OCI-LY7 (cell line): ENCODE data around the gene TMEM223. TPM values are rescaled to one million over a fixed set of nuclear protein-coding genes. Genes with fewer than 3 reads are reported as not detected.
A peak's percentile ranks its signal among the peaks of the same experiment; 100 is the strongest.
"Not testable (repeated sequence)": the region's sequence is repeated elsewhere in the genome, so short reads cannot be mapped to it uniquely, and the experiment has no call there.

Experiments used
- BruUV-seq: library from RNA; stranded (reverse); fragments of 400-500 nt; replicated peaks from 2 replicates; lab custom pipeline; 2021; lab: Mats Ljungman, UMichigan
- CTCF ChIA-PET: fragments of 300-600 bp; sonication (Branson Sonifier 250); formaldehyde crosslinking; loops from one replicate; lab custom pipeline; 2022; ENCODE audit warnings: antibody characterized with exemption; ENCODE audit not compliant: unreplicated experiment; lab: Charles Lee
- POLR2A ChIA-PET: fragments of 300-600 bp; sonication (Branson Sonifier 250); formaldehyde crosslinking; loops from one replicate; lab custom pipeline; 2022; ENCODE audit warnings: antibody characterized with exemption; lab: Charles Lee
- DNase-seq: peaks from one replicate; pipeline ENCODE4 v3.0.0-alpha.2; 2015; ENCODE audit warnings: low spot score
- H2AFZ ChIP-seq: fragments of 200-600 bp; sonication (generic), shearing (Covaris generic); 2 replicates; pipeline ENCODE4 v1.6.1; 2014; ENCODE audit warnings: mild to moderate bottlenecking, antibody characterized with exemption, low read length, moderate library complexity
- H3K27ac ChIP-seq: fragments of 200-600 bp; sonication (generic); 2 replicates; pipeline ENCODE4 v1.5.1; 2014; ENCODE audit warnings: mixed run types, low read depth, mild to moderate bottlenecking, moderate library complexity, low read length, inconsistent platforms; ENCODE audit not compliant: poor library complexity, severe bottlenecking
- H3K36me3 ChIP-seq: fragments of 200-600 bp; sonication (generic); 2 replicates; pipeline ENCODE4 v1.6.1; 2014; ENCODE audit warnings: mild to moderate bottlenecking, antibody characterized with exemption, low read length, moderate library complexity, mixed read lengths; ENCODE audit not compliant: insufficient read depth
- H3K4me1 ChIP-seq: fragments of 200-600 bp; sonication (generic); 2 replicates; pipeline ENCODE4 v1.5.1; 2014; ENCODE audit warnings: mild to moderate bottlenecking, low read length; ENCODE audit not compliant: insufficient read depth, poor library complexity, severe bottlenecking
- H3K4me2 ChIP-seq: fragments of 200-600 bp; sonication (generic); 2 replicates; pipeline ENCODE4 v1.6.1; 2014; ENCODE audit warnings: mild to moderate bottlenecking, low read length
- H3K4me3 ChIP-seq: fragments of 200-600 bp; sonication (generic); 2 replicates; pipeline ENCODE4 v1.5.1; 2014; ENCODE audit warnings: mild to moderate bottlenecking, low read depth, low read length; ENCODE audit not compliant: poor library complexity, severe bottlenecking
- H3K79me2 ChIP-seq: fragments of 200-600 bp; sonication (generic); 2 replicates; pipeline ENCODE4 v1.6.1; 2016; ENCODE audit warnings: low read depth, mild to moderate bottlenecking, low read length, moderate library complexity, mixed read lengths; ENCODE audit not compliant: insufficient read depth
- H3K9me2 ChIP-seq: fragments of 200-600 bp; sonication (generic); 2 replicates; pipeline ENCODE4 v1.6.1; 2016; ENCODE audit warnings: mild to moderate bottlenecking, low read length, mixed read lengths; ENCODE audit not compliant: insufficient read depth
- H3K9me3 ChIP-seq: fragments of 200-600 bp; sonication (generic); 2 replicates; pipeline ENCODE4 v1.6.1; 2014; ENCODE audit warnings: mild to moderate bottlenecking, mixed run types, low read length, mixed read lengths
- H4K20me1 ChIP-seq: fragments of 200-600 bp; sonication (generic); 2 replicates; pipeline ENCODE4 v1.6.1; 2014; ENCODE audit warnings: mild to moderate bottlenecking, antibody characterized with exemption, low read length, moderate library complexity, mixed read lengths; ENCODE audit not compliant: insufficient read depth
- CTCF ChIP-seq: fragments of 200-600 bp; sonication (generic); conservative IDR thresholded peaks from 2 replicates; pipeline ENCODE4 v1.5.1; 2014; ENCODE audit warnings: mild to moderate bottlenecking, antibody characterized with exemption, low read length, moderate library complexity, mixed read lengths
- EZH2phosphoT487 ChIP-seq: fragments of 200-600 bp; sonication (generic); IDR thresholded peaks from 2 replicates; pipeline ENCODE4 v1.6.1; 2018; ENCODE audit warnings: low read depth, borderline replicate concordance, mild to moderate bottlenecking, mixed run types, antibody characterized with exemption, low read length, moderate library complexity, mixed read lengths
- intact Hi-C: fragments of 100-400 bp; cut with micrococcal nuclease; formaldehyde crosslinking; loops from one replicate; pipeline ENCODE4 v1.10.0; 2022; ENCODE audit not compliant: unreplicated experiment
- total RNA-seq, 2 experiments: library from RNA; depleted of rRNA in 1 of 2; stranded (reverse); fragments of >200 nt in 1 of 2; shearing (Covaris generic) in 1 of 2; gene quantifications; 2 replicates each; pipeline ENCODE4 v1.2.3, GENCODE V29; 2014 to 2022

Gene TMEM223
- total RNA-seq, 2 experiments from 2014 or later, result 24.4 to 42.9 TPM

- Histone ChIP-seq H3K9me3 (no peaks in the 10 kb centered on the region), H3K36me3 (peaks cover 19% of the 10 kb centered on the region; the same call in 1 of the 2 replicates), H2AFZ (peak within 1 kb of the TSS; percentile 61), H3K4me2 (peak within 1 kb of the TSS; percentile 76), H3K79me2 (peaks cover 24% of the 10 kb centered on the region; the same call in 1 of the 2 replicates), H3K4me3 (peak within 1 kb of the TSS; percentile 77), H4K20me1 (no peaks in the 10 kb centered on the region), H3K4me1 (peaks cover 32% of the 10 kb centered on the region), H3K9me2 (no peaks in the 10 kb centered on the region), H3K27ac (peak within 1 kb of the TSS; percentile 71)
- TSS peak; percentile 67 for BruUV-seq
- intact Hi-C loops, result loop anchor here (1.0 to 5.0 kb wide), 2 partner anchors 44 to 99 kb away; partner anchors contain the start of genes HNRNPUL2, LBHD1 and UQCC3
- DNase-seq, result peak; percentile 94
- ChIA-PET CTCF (no interaction called here), POLR2A (interaction anchor here (0.6 to 4.2 kb wide), 13 partner anchors 10 to 150 kb away, joined by 3 to 16 read pairs (median 5); partner anchors contain the start of genes B3GAT3, C11orf98, CSKMT and HNRNPUL2)
- TF ChIP-seq CTCF, result no peak
- no peak for TF ChIP-seq EZH2phosphoT487
Measured at GRCh38 chr11:62771144-62772021, 20.4 kb downstream of the TMEM223 start, which contains the start of gene TAF6L. Gene TAF6L, plus strand, starts transcription at chr11:62771396. Its CDS starts 4,388 bp downstream, at chr11:62775784.

GRCh38 chr11:62770778-62771143 is 21.0 kb downstream of the TMEM223 start:
- no peaks in the 10 kb centered on the region for H4K20me1 ChIP-seq
- peaks cover 24% of the 10 kb centered on the region; the same call in 1 of the 2 replicates for H3K79me2 ChIP-seq
- H3K27ac ChIP-seq, result peak overlapping the region; percentile 71
- intact Hi-C loops, result loop anchor here (1.0 to 5.0 kb wide), 2 partner anchors 43 to 98 kb away; partner anchors contain the start of genes HNRNPUL2, LBHD1 and UQCC3
- CTCF ChIA-PET, result no interaction called here
- H3K9me3 ChIP-seq, result no peaks in the 10 kb centered on the region
- no peaks in the 10 kb centered on the region for H3K9me2 ChIP-seq
- H3K4me3 ChIP-seq, result peak overlapping the region; percentile 77
- POLR2A ChIA-PET, result interaction anchor here (1.1 to 4.2 kb wide), 7 partner anchors 9 to 105 kb away, joined by 4 to 16 read pairs (median 10); partner anchors contain the start of genes C11orf98, CSKMT, HNRNPUL2 and POLR2G
- H3K4me2 ChIP-seq, result peak overlapping the region; percentile 76
- peaks cover 32% of the 10 kb centered on the region for H3K4me1 ChIP-seq
- TSS peak; percentile 91 for BruUV-seq
- H3K36me3 ChIP-seq, result peaks cover 18% of the 10 kb centered on the region; the same call in 1 of the 2 replicates
- peak; percentile 46 for DNase-seq
- no peak for TF ChIP-seq CTCF
- no peak for TF ChIP-seq EZH2phosphoT487
- H2AFZ ChIP-seq, result peak overlapping the region; percentile 61; the same call in 1 of the 2 replicates

GRCh38 chr11:62760867-62761227 is 31.0 kb downstream of the TMEM223 start:
- BruUV-seq, CTCF ChIA-PET, DNase-seq, H4K20me1 ChIP-seq, H3K9me3 ChIP-seq, H3K9me2 ChIP-seq, H3K27ac ChIP-seq: not testable (repeated sequence)
- H3K79me2 ChIP-seq, result peaks cover 17% of the 10 kb centered on the region; the same call in 1 of the 2 replicates
- H2AFZ ChIP-seq, result peak overlapping the region; percentile 61; the same call in 1 of the 2 replicates
- H3K4me3 ChIP-seq, result peak overlapping the region; percentile 92
- H3K4me2 ChIP-seq, result peak overlapping the region; percentile 44; the same call in 1 of the 2 replicates
- H3K4me1 ChIP-seq, result peaks cover 15% of the 10 kb centered on the region
- intact Hi-C loops, result loop anchor here (1.0 to 2.0 kb wide), 2 partner anchors 70 to 115 kb away; partner anchors contain the start of gene GANAB
- H3K36me3 ChIP-seq, result peaks cover 27% of the 10 kb centered on the region
- POLR2A ChIA-PET, result interaction anchor here (0.9 to 1.7 kb wide), 4 partner anchors 9 to 66 kb away, joined by 3 to 10 read pairs (median 4); partner anchors contain the start of gene TAF6L
